Hematopoietic multipotent progenitor cell treated with erythropoietin and hydrocortisone succinate and interleukin-3 and kit ligand, for 17 days (in vitro differentiated cells): Measurements from ENCODE around the gene NFATC3.

Experiments used
- DNase-seq: peaks from one replicate; pipeline ENCODE4 v3.0.0-alpha.2; 2015; ENCODE audit warnings: low spot score

NFATC3 gene

GRCh38 chr16:68085259-68086071 is at the start of gene NFATC3:
NFATC3 (plus strand) TSS chr16:68085370; CDS start chr16:68085682, 312 bp downstream.
- DNase-seq: peak; percentile 96

GRCh38 chr16:68037841-68038597 is 47.2 kb upstream of the NFATC3 start:
- DNase-seq: no peak

- DNase-seq: peak; percentile 89
Observed at GRCh38 chr16:68040506-68041288, 44.5 kb upstream of the NFATC3 start.

- no peak for DNase-seq
Observed at GRCh38 chr16:68041783-68042182, 43.4 kb upstream of the NFATC3 start.

- no peak for DNase-seq
Observed at GRCh38 chr16:68046106-68046505, 39.1 kb upstream of the NFATC3 start.

GRCh38 chr16:68047987-68048386 is 37.2 kb upstream of the NFATC3 start:
- no peak for DNase-seq

- no peak for DNase-seq
Observed at GRCh38 chr16:68049449-68049848, 35.7 kb upstream of the NFATC3 start.

- DNase-seq: no peak
Observed at GRCh38 chr16:68055395-68055794, 29.8 kb upstream of the NFATC3 start.

- DNase-seq: no peak
Observed at GRCh38 chr16:68059804-68060203, 25.4 kb upstream of the NFATC3 start.

GRCh38 chr16:68061396-68061795 is 23.8 kb upstream of the NFATC3 start:
- no peak for DNase-seq

- DNase-seq: no peak
Observed at GRCh38 chr16:68062910-68063393, 22.2 kb upstream of the NFATC3 start.

GRCh38 chr16:68064791-68065365 is 20.3 kb upstream of the NFATC3 start:
- DNase-seq: peak; percentile 83

GRCh38 chr16:68065716-68066305 is 19.4 kb upstream of the NFATC3 start:
- no peak for DNase-seq

GRCh38 chr16:68066763-68067162 is 18.4 kb upstream of the NFATC3 start:
- DNase-seq: no peak

- no peak for DNase-seq
Observed at GRCh38 chr16:68068926-68069325, 16.2 kb upstream of the NFATC3 start.

- no peak for DNase-seq
Observed at GRCh38 chr16:68069511-68070248, 15.5 kb upstream of the NFATC3 start.

- no peak for DNase-seq
Observed at GRCh38 chr16:68070249-68070730, 14.9 kb upstream of the NFATC3 start.

- DNase-seq: no peak
Observed at GRCh38 chr16:68070806-68071517, 14.2 kb upstream of the NFATC3 start.

- no peak for DNase-seq
Observed at GRCh38 chr16:68071518-68071901, 13.7 kb upstream of the NFATC3 start.
